VCaP (cell line): ENCODE results near the gene TARS3.
A peak's percentile ranks its signal among the peaks of the same experiment; 100 is the strongest.

Source experiments
- H3K27ac ChIP-seq: fragments of 450-650 bp; 2 replicates; pipeline ENCODE4 v1.5.1; 2017
- TF ChIP-seq, protein P1 (sequence below): fragments of 450-650 bp; conservative IDR thresholded peaks from 2 replicates; pipeline ENCODE4 v1.5.1; 2017; ENCODE audit warnings: mild to moderate bottlenecking, moderate library complexity

Gene TARS3

DNA sequence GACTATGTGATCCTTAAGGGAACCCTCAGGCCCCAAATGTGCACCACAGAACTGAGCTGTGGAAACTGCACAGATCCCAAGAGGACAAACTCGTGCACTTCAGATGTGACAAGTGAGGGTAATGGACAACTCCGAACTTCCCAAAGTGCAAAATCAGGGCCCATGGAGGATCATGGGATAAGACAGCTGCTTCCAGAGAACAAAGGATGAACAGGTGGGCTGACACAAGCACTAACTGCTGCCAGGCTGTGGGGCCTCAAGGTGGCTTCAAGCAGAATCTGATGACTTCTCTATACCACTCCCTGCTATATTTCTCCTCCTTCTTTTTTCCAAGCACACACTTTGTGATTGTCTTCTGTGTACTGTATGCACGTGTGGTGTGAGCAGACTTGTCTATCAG, 5.4 kb downstream of the TARS3 start:
- TF ChIP-seq, protein P1, sequence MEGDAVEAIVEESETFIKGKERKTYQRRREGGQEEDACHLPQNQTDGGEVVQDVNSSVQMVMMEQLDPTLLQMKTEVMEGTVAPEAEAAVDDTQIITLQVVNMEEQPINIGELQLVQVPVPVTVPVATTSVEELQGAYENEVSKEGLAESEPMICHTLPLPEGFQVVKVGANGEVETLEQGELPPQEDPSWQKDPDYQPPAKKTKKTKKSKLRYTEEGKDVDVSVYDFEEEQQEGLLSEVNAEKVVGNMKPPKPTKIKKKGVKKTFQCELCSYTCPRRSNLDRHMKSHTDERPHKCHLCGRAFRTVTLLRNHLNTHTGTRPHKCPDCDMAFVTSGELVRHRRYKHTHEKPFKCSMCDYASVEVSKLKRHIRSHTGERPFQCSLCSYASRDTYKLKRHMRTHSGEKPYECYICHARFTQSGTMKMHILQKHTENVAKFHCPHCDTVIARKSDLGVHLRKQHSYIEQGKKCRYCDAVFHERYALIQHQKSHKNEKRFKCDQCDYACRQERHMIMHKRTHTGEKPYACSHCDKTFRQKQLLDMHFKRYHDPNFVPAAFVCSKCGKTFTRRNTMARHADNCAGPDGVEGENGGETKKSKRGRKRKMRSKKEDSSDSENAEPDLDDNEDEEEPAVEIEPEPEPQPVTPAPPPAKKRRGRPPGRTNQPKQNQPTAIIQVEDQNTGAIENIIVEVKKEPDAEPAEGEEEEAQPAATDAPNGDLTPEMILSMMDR = no peak
- no peak overlapping the region for H3K27ac ChIP-seq

DNA sequence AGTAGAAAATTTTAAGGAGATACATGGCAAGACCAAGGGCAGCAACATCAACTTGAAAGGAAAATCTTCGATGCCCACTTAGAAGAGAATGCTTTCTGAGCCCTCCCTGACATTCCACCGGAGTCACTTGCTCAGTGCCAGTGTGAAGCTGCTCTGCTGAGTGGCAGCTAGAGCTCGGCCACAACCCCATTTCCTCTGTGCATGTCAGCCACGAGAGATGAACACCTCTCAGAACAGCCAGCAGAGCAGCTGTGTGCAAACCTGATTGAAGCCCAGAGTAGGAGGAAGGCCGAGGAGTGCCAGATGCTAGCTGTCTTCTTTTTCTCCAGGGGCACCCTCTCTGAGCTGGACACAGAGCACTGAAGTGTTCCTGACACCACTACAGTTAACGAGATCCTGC, 12.2 kb downstream of the TARS3 start:
- H3K27ac ChIP-seq = no peak overlapping the region
- TF ChIP-seq, protein P1 = no peak

DNA sequence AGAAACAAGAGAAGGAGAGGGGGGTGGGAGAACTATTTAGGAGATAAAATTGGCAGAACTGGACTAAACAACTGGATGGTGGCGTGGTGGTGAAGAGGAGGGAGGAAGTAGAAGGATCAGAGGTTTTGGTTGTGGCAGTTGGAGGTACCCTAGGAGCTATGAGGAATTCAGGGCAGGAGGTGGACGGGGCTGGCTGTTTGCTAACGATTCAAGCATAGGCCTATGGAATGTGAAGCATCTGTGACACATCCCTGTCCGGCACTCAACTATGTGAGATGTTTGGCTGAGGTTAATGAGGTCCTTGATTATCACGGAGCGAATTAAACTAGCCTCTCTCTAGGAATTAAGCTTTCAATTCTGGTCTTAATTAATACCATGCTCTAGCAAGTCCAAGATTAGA, 13.5 kb downstream of the TARS3 start:
- no peak overlapping the region for H3K27ac ChIP-seq
- TF ChIP-seq, protein P1 = no peak

DNA sequence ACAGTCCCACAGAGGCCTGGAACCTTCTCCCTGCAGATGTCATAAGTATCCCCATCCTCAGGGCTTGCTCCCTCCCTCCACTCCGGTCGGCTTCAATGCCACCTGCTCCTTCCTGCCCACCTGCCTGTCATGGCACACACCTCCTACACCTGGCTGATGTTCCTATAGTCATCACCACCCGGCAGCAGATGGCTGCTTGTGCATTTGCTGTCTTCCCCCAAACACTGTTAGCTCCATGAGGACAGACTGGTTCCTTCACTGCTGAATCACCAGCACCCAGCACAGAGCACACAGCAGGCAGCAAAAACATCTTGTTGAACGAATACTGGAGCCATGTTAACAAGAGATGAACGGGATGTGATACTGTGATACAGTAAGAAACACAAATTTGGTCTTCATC, 14.8 kb downstream of the TARS3 start:
- no peak overlapping the region for H3K27ac ChIP-seq
- TF ChIP-seq, protein P1 = no peak

DNA sequence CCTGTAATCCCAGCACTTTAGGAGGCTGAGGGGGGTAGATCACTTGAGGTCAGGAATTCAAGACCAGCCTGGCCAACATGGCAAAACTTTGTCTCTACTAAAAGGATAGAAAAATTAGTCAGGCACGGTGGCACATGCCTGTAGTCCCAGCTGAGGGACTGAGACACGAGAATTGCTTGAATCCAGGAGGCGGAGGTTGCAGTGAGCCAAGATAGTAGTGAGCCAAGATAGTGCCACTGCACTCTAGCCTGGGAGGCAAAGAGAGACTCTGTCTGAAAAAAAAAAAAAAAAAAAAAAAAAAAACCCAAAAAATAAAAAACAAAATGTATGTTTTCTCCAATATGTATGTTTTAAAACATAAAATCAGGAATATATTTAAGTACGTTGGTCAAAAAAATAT, 16.3 kb downstream of the TARS3 start:
- H3K27ac ChIP-seq = no peak overlapping the region
- TF ChIP-seq, protein P1 = no peak

DNA sequence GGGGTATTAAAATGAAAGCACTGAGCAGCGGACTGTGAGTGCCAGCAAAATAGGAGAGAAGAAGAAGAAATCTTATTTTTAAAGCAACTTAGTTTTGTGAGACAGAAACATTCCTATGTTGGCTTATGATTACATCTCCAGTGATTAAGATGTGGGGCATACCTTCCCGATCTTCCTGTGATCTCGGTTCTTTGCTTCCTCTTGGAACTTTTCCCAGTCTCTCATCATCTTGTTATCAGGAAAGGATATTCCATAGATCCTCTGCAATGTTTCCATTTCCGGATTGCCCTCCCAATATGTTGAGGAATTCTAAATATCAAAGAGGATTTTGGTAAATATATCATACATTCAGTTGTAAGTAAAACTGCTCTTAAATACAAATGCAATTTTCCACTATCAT, 22.2 kb downstream of the TARS3 start:
- TF ChIP-seq, protein P1 = no peak

DNA sequence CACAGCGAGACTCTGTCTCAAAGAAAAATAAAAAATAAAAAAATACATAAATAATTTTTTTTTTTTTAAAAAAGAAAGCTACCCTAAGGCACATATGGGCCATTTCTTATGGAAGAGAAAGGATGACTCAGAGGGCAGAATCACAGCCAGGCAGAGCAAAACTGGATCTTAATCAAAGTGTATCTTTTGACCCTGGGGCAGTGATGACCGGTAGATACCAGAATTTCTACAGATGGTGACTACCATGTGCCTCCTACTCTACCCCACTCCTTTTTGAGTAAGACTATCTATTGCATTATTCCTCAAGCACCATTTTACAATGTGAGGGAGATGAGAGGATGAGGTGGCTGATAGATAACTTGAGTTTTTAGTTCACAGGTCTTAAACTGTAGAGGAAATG, 26.0 kb downstream of the TARS3 start:
- H3K27ac ChIP-seq = no peak overlapping the region
- TF ChIP-seq, protein P1 = no peak

More for the DNA sequence above, 22.2 kb downstream of the TARS3 start:
- peak overlapping the region; percentile 43 for H3K27ac ChIP-seq

DNA sequence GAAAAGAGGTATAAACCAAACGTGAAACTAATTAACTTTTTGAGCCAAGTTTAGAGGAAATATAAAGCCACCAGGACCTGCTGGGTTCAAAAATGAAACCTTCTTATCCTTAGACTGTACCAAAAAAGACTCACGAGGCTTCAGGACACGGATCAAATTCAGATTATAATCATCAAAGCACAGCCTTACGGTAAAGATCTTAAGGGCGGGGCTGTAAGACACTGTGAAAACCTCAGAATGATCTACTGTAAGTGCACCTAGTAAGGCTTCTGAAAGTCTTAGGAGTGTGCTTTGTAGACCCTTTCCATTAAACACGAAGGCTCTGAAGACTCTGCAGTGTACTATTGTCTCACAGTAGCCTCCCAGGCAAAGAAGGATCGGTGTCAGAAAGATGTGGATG, 26.8 kb downstream of the TARS3 start:
- TF ChIP-seq, protein P1 = no peak
- no peak overlapping the region for H3K27ac ChIP-seq
